HEK293 (cell line): Measurements from ENCODE around the gene USP6NL.

Source experiments
- CTCF ChIP-seq: fragments of 450-650 bp; formaldehyde crosslinking; IDR thresholded peaks from 2 replicates; pipeline ENCODE4 v1.5.1; 2016; ENCODE audit warnings: missing biosample characterization, missing genetic modification characterization
- TCF7L2 ChIP-seq: IDR thresholded peaks from 2 replicates; pipeline ENCODE4 v1.6.1; 2011; ENCODE audit warnings: low read depth, mild to moderate bottlenecking, inconsistent platforms, low read length, moderate library complexity, borderline replicate concordance
- ZBTB1 ChIP-seq: fragments of 450-650 bp; formaldehyde crosslinking; IDR thresholded peaks from 2 replicates; pipeline ENCODE4 v1.5.1; 2016; ENCODE audit warnings: missing biosample characterization, missing genetic modification characterization
- ZBTB21 ChIP-seq: fragments of 450-650 bp; formaldehyde crosslinking; IDR thresholded peaks from 2 replicates; pipeline ENCODE4 v1.5.1; 2017; ENCODE audit warnings: missing biosample characterization, missing genetic modification characterization
- ZNF16 ChIP-seq: fragments of 450-650 bp; formaldehyde crosslinking; IDR thresholded peaks from 2 replicates; pipeline ENCODE4 v1.5.1; 2016; ENCODE audit warnings: low read depth, missing biosample characterization, missing genetic modification characterization
- ZNF169 ChIP-seq: fragments of 450-650 bp; formaldehyde crosslinking; IDR thresholded peaks from 2 replicates; pipeline ENCODE4 v1.5.1; 2016; ENCODE audit warnings: missing biosample characterization, missing genetic modification characterization
- ZNF211 ChIP-seq: fragments of 450-650 bp; formaldehyde crosslinking; IDR thresholded peaks from 2 replicates; pipeline ENCODE4 v1.5.1; 2016; ENCODE audit warnings: low read depth, missing biosample characterization, missing genetic modification characterization
- ZNF274 ChIP-seq, 2 experiments: fragments of 200-500 bp in 1 of 2; fragments of 450-650 bp in 1 of 2; sonication (Bioruptor generic) in 1 of 2; formaldehyde crosslinking in 1 of 2; IDR thresholded peaks; 2 replicates each; pipeline versions ENCODE4 v1.5.1 to v1.6.1; 2014 to 2016; ENCODE audit warnings: borderline replicate concordance in 1 of 2, inconsistent platforms in 1 of 2, low read length in 1 of 2, missing biosample characterization in 1 of 2, missing genetic modification characterization in 1 of 2
- ZNF302 ChIP-seq: fragments of 450-650 bp; formaldehyde crosslinking; IDR thresholded peaks from 2 replicates; pipeline ENCODE4 v1.5.1; 2016; ENCODE audit warnings: missing biosample characterization, missing genetic modification characterization, low read depth
- ZNF501 ChIP-seq: fragments of 450-650 bp; formaldehyde crosslinking; IDR thresholded peaks from 2 replicates; pipeline ENCODE4 v1.5.1; 2016; ENCODE audit warnings: missing biosample characterization, missing genetic modification characterization
- ZNF670 ChIP-seq: fragments of 450-650 bp; formaldehyde crosslinking; IDR thresholded peaks from 2 replicates; pipeline ENCODE4 v1.5.1; 2016; ENCODE audit warnings: missing biosample characterization, missing genetic modification characterization, low read depth
- ZSCAN23 ChIP-seq: fragments of 450-650 bp; formaldehyde crosslinking; IDR thresholded peaks from 2 replicates; pipeline ENCODE4 v1.5.1; 2016; ENCODE audit warnings: missing biosample characterization, missing genetic modification characterization
- TF ChIP-seq, protein P1 (sequence below): fragments of 450-650 bp; formaldehyde crosslinking; IDR thresholded peaks from 2 replicates; pipeline ENCODE4 v1.5.1; 2016; ENCODE audit warnings: missing biosample characterization, missing genetic modification characterization
- TF ChIP-seq, protein P2 (sequence below): fragments of 450-650 bp; formaldehyde crosslinking; IDR thresholded peaks from 2 replicates; pipeline ENCODE4 v1.5.1; 2016; ENCODE audit warnings: missing biosample characterization, missing genetic modification characterization

- no peak for TF ChIP-seq ZNF169 (tag by site-specific recombination)
- no peak for TF ChIP-seq CTCF (tag by site-specific recombination)
- no peak for TF ChIP-seq ZNF670
- TF ChIP-seq ZBTB21, result no peak
- no peak for TF ChIP-seq ZNF302 (tag by site-specific recombination)
- no peak for TF ChIP-seq ZNF274 (IDR thresholded peaks at IDR 0.05; ENCODE audit: low read length)
- no peak for TF ChIP-seq ZNF274 (tag by site-specific recombination; IDR thresholded peaks at IDR 0.05; ENCODE audit: borderline replicate concordance)
- TF ChIP-seq, protein P1, sequence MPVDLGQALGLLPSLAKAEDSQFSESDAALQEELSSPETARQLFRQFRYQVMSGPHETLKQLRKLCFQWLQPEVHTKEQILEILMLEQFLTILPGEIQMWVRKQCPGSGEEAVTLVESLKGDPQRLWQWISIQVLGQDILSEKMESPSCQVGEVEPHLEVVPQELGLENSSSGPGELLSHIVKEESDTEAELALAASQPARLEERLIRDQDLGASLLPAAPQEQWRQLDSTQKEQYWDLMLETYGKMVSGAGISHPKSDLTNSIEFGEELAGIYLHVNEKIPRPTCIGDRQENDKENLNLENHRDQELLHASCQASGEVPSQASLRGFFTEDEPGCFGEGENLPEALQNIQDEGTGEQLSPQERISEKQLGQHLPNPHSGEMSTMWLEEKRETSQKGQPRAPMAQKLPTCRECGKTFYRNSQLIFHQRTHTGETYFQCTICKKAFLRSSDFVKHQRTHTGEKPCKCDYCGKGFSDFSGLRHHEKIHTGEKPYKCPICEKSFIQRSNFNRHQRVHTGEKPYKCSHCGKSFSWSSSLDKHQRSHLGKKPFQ (tag by site-specific recombination), result no peak
- no peak for TF ChIP-seq TCF7L2
- TF ChIP-seq ZNF501 (tag by site-specific recombination), result no peak
- TF ChIP-seq ZNF16 (tag by site-specific recombination), result no peak
- TF ChIP-seq ZSCAN23 (tag by site-specific recombination), result no peak
- TF ChIP-seq ZBTB1 (tag by site-specific recombination), result no peak
- no peak for TF ChIP-seq ZNF211 (tag by site-specific recombination)
- TF ChIP-seq, protein P2, sequence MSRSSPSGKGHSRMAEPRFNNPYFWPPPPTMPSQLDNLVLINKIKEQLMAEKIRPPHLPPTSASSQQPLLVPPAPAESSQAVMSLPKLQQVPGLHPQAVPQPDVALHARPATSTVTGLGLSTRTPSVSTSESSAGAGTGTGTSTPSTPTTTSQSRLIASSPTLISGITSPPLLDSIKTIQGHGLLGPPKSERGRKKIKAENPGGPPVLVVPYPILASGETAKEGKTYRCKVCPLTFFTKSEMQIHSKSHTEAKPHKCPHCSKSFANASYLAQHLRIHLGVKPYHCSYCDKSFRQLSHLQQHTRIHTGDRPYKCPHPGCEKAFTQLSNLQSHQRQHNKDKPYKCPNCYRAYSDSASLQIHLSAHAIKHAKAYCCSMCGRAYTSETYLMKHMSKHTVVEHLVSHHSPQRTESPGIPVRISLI, result no peak
Observed at GRCh38 chr10:11439523-11440053, 171.9 kb downstream of the USP6NL start.
